ENCODE results near the gene FLYWCH2. TPM values are rescaled to one million over a fixed set of nuclear protein-coding genes. Genes with fewer than 3 reads are reported as not detected.
"Not testable (repeated sequence)": the region's sequence is repeated elsewhere in the genome, so short reads cannot be mapped to it uniquely, and the experiment has no call there.

FLYWCH2 gene
- polyA plus RNA-seq, 4 donors: 21.9 to 38.4 (median 27.9) TPM

DNA sequence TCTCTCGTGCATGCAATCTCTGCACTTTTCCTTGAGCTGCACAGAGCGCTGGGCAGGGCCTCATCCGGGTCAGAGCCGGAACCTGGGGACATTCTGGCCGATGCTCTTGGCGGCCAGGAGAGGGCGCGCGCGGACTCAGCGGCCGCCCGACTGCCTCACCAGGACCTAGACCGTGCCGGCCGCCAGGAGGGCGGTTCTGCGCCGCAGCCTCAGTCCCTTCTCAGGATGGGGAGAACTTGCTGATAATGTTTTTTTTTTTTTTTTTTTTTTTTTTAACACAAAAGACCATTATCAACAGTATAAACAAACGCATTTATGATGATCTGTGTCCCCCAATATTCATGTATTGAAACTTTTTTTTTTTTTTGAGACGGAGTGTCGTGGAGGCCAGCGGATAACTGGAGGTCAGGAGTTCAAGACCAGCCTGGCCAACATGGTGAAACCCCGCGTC lies 8.1 kb upstream of the FLYWCH2 start:
- no peak for DNase-seq (ENCODE audit: low read depth in 4 of 4, low spot score in 2 of 4)

DNA sequence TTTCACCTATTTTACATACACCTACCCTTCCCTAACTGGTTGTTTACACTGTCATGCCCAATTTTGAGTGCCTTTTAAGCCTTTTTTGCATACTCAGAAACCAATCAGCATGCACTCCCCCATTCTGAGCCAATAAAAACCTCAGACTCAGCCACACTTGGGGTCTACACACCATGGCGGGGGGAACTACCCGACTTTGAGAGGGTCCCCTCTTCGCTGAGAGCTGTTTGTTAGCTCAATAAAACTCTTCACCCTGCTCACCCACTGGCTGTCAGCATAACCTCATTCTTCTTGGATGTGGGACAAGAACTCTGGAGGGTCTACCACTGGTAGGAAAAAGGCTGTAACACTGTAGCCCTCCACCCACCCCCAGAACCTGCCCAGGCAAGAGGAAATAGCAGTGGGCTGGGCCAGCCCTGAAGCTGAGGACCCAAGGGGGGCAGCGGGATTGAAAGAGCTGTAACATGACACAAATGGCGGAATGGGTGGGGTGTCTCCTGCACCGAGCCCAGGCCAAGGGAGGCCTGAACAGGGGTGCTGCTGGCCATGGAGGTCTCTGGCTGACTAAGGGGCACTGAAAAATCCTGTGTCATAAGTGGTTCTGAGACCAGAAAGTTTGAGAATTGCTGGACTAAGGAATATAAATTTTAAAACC lies 3.0 kb upstream of the FLYWCH2 start:
- no peak for DNase-seq (ENCODE audit: low read depth in 4 of 4, low spot score in 2 of 4)

DNA sequence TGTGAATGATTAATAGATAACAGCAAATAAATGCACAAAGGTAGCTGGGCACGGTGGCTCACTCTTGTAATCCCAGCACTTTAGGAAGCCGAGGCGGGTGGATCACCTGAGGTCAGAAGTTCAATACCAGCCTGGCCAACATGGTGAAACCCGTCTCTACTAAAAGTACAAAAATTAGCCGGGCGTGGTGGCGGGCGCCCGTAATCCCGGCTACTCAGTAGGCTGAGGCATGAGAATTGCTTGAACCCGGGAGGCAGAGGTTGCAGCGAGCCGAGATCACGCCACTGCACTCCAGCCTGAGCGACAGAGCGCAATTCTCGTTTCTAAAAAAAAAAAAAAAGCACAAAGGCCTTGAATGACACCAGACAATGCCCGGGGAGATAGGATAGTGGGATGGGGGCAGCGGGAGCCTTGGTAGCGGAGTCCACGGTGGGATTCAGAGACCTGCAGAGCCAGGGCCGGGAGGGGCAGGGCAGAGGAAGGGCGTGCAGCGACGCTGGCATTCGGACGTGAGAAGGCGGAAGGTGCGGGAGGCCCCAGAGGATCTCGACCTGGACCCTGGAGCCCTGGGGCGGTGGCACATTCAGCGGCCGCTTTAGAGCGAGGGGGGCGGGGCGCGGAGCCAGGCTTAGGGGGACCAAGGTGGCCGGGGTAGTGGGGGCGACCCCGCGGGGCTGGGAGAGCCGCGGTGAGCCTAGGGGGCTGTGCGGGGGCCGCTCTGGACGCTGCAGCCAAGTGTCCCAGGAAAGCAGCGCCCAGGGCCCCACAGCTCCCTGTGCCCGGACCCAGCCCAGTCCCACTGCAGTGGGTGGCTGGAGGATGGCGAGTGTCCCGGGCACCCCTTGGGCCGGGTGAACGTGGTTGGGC lies 999 bp upstream of the FLYWCH2 start:
- no peak for DNase-seq (ENCODE audit: low read depth in 4 of 4, low spot score in 2 of 4)

- no peak for DNase-seq (ENCODE audit: low read depth in 4 of 4, low spot score in 2 of 4)
Measured at GRCh38 chr16:2883458-2883908, 468 bp downstream of the FLYWCH2 start.

DNA sequence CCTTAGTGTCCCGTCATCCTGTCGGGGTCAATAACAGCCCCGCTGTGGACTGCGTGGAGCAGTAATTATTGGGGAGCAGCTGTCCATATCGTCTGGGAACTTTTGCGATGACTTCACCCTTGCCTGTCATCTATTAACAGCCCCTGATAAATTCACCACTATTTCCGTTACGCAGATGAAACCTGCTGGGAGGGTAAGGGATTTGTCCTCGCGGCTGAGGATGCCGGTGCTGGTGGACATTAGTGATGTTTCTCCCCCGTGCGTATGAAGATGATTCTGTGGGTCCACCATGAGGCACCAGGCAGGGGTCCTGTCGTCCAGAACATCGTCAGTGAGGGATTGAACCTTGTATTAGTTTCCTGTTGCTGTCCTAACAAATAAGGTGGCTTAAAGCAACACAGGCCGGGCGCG lies 1.0 kb downstream of the FLYWCH2 start:
- no peak for DNase-seq (ENCODE audit: low read depth in 4 of 4, low spot score in 2 of 4)

- no peak for DNase-seq (ENCODE audit: low read depth in 4 of 4, low spot score in 2 of 4)
Measured at GRCh38 chr16:2894231-2894630, 11.2 kb downstream of the FLYWCH2 start.

GRCh38 chr16:2895813-2896212 lies 12.8 kb downstream of the FLYWCH2 start:
- no peak for DNase-seq (ENCODE audit: low read depth in 4 of 4, low spot score in 2 of 4)

- DNase-seq (ENCODE audit: low read depth in 4 of 4, low spot score in 2 of 4): no peak
Measured at GRCh38 chr16:2896480-2897010, 13.5 kb downstream of the FLYWCH2 start.

- no peak for DNase-seq (ENCODE audit: low read depth in 4 of 4, low spot score in 2 of 4)
Measured at GRCh38 chr16:2897110-2897509, 14.1 kb downstream of the FLYWCH2 start.

DNA sequence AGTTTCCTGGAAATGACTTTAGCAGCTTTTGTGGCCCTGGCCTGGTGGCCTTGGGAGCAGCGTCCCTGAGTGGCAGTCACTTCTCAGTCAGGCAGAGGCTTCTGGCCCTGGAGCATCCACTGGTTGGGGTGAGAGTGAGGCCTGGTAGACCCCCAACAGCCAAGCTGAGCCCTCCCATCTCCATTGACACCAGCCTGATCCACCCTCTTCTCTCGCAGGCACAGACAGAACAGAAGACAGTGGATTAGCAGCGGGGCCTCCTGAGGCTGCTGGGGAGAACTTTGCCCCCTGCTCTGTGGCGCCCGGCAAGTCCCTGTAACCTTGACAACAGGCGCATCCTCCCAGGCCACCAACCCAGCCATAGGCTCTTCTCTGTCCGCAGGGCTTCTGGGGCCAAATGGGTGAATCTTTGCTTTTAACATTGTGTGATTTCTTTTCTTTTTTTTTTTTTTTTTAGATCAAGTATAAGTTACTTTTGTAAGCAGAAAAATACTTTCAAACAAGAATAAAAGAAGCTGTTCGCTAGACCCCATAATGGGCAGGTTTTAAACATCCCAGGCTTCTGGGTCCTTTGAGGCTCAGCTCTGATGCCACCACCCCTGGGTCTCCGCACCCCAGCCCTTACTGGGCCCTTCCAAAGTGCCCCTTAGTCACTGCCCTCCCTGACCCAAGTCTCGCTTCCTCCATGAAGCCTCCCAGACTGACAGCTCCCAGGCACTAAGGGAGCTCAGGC lies 16.0 kb downstream of the FLYWCH2 start:
- DNase-seq (ENCODE audit: low read depth in 4 of 4, low spot score in 2 of 4): no peak

- DNase-seq (ENCODE audit: low read depth in 4 of 4, low spot score in 2 of 4): no peak
Measured at GRCh38 chr16:2899564-2900072, 16.6 kb downstream of the FLYWCH2 start.

GRCh38 chr16:2900526-2901075 lies 17.6 kb downstream of the FLYWCH2 start:
- DNase-seq (ENCODE audit: low read depth in 4 of 4, low spot score in 2 of 4): no peak

DNA sequence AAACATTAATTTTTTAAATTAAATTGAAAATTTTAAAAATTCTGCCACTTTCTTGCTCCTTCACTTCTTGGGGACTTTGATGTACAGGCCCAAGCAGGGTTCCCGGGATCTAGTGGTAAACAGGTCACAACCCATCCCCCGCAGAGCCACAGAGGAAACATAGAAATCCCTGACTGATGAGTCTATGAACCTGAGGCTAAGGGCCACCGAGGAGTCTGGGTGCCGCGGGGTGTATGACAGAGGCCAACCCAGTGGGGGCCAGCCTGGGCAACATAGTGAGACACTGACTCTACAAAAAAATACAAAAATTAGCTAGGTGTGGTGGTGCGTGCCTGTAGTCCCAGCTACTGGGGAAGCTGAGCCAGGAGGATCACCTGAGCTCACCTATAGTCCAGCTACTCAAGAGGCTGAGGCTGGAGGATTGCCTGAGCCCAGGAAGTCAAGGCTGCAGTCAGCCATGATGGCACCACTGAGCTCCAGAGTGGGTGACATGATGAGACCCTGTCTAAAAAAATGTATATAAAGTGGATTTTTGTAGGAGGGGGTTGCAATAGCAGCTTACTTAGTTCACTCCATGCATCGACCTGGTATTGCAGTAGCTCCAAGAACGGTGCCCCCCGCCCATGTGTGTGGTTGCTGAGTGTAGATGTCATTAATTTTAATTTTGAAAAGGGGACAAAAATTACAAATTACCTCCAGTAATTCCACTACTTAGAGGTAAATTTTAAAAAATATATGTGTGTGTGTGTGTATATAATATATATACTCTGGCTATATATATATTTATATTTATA lies 19.5 kb downstream of the FLYWCH2 start:
- no peak for DNase-seq (ENCODE audit: low read depth in 4 of 4, low spot score in 2 of 4)

DNA sequence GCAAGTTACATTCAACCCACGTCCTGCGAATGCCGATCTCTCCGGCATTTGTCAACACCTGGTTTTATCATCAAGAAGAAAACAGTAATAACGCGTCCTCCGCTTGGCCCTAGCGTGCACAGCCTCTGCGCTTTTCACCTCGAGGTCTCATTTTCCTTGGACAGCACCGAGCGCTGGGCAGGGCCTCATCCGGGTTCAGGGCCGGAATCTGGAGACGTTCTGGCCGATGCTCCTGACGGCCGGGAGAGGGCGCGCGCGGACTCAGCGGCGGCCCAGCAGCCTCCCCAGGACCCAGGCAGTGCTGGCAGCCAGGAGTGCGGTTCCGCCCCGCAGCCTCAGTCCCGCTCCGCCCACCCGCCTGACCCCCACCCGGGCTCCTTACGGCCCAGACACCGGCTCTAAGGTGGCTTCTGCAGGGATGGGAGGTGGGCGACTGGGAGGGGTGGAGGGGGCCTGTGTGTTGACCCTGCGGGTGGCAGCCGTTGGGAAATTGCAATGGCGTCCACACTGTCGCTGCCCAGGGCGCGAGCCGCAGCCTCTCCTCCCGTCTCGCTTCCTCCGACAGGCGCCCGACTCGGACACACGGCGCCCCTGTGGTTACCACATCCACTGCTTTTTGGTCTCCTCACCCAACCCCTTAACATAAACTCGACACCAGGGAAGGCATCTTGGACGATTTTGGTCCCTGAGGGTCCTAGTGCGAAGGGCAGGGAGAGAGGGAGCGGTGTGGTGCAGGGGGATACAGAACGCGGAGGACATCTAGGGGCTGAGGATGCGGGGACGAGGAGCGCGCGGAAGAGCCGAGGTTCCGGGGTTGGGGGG lies 21.3 kb downstream of the FLYWCH2 start:
- peak in 2 of 4 donors; percentile 70 to 76 for DNase-seq (ENCODE audit: low read depth in 4 of 4, low spot score in 2 of 4)

- no peak for DNase-seq (ENCODE audit: low read depth in 4 of 4, low spot score in 2 of 4)
Measured at GRCh38 chr16:2904922-2905240, 21.9 kb downstream of the FLYWCH2 start.

- DNase-seq (ENCODE audit: low read depth in 4 of 4, low spot score in 2 of 4): peak in 3 of 4 donors; percentile 77 to 91 (median 82)
Measured at GRCh38 chr16:2905241-2905987, 22.4 kb downstream of the FLYWCH2 start.

GRCh38 chr16:2905988-2906387 lies 23.0 kb downstream of the FLYWCH2 start:
- DNase-seq (ENCODE audit: low read depth in 4 of 4, low spot score in 2 of 4): no peak

DNA sequence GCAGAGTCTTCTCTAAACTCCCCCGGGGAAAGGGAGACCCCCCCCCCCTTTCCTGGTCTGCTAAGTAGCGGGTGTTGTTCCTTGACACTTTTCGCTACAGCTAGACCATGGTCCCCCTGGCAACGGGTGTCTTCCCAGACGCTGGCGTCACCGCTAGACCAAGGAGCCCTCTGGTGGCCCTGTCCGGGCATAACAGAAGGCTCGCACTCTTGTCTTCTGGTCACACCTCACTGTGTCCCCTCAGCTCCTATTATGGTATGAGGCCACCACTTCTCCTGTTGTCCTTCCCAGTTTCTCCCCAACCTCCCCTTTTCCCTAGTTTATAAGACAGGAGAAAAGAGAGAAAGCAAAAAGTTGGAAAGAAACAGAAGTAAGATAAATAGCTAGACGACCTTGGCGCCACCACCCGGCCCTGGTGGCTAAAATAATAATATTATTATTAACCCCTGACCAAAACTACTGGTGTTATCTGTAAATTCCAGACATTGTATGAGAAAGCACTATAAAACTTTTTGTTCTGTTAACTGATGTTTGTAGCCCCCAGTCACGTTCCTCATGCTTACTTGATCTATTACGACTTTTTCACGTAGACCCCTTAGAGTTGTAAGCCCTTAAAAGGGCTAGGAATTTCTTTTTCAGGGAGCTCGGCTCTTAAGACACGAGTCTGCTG lies 24.2 kb downstream of the FLYWCH2 start:
- not testable (repeated sequence) for DNase-seq (ENCODE audit: low read depth in 4 of 4, low spot score in 2 of 4)
